ENCODE results near the gene TXNDC16.
"Not testable (repeated sequence)": the region's sequence is repeated elsewhere in the genome, so short reads cannot be mapped to it uniquely, and the experiment has no call there.

The TXNDC16 gene

DNA sequence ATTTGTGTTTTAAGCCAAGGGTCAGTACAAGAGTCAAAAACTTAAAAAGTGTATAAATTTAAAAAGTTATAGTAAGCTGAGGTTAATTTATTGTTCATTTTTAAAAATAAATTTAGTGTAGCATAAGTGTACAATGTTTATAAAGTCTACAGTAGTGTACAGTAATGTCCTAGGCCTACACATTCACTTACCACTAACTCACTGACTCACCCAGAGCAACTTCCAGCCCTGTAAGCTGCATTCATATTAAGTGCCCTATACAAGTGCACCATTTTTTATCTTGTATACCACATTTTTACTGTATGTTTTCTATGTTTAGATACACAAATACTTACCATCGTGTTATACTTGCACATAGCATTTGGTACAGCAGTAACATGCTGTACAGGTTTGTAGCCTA is 38.0 kb upstream of the TXNDC16 start:
- in situ Hi-C loops (cut with HindIII; ENCODE audit: low sequenced_read_pairs) = no loop called here
- TF ChIP-seq, protein P1, sequence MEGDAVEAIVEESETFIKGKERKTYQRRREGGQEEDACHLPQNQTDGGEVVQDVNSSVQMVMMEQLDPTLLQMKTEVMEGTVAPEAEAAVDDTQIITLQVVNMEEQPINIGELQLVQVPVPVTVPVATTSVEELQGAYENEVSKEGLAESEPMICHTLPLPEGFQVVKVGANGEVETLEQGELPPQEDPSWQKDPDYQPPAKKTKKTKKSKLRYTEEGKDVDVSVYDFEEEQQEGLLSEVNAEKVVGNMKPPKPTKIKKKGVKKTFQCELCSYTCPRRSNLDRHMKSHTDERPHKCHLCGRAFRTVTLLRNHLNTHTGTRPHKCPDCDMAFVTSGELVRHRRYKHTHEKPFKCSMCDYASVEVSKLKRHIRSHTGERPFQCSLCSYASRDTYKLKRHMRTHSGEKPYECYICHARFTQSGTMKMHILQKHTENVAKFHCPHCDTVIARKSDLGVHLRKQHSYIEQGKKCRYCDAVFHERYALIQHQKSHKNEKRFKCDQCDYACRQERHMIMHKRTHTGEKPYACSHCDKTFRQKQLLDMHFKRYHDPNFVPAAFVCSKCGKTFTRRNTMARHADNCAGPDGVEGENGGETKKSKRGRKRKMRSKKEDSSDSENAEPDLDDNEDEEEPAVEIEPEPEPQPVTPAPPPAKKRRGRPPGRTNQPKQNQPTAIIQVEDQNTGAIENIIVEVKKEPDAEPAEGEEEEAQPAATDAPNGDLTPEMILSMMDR (IDR thresholded peaks at IDR 0.05; ENCODE audit: low read depth, low read length, missing control alignments) = no peak
- no peak for DNase-seq (ENCODE audit: low read depth)
- no peak overlapping the region for H3K4me3 ChIP-seq (ENCODE audit: low read depth, low read length)

DNA sequence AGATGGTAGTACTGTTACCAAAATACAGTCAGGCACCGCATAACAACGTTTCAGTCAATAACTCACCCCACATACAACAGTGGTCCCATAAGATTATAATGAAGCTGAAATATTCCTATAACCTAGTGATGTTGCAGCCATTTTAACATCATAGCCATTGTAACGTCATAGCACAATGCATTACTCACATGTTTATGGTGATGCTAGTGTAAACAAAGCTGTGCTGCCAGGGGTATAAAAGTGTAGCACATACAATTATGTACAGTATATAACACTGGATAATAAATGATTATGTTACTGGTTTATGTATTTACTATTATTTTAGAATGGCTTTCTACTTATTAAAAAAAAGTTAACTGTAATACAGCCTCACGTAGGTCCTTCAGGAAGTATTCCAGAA is 37.3 kb upstream of the TXNDC16 start:
- in situ Hi-C loops (cut with HindIII; ENCODE audit: low sequenced_read_pairs) = no loop called here
- TF ChIP-seq, protein P1 (IDR thresholded peaks at IDR 0.05; ENCODE audit: low read depth, low read length, missing control alignments) = no peak

DNA sequence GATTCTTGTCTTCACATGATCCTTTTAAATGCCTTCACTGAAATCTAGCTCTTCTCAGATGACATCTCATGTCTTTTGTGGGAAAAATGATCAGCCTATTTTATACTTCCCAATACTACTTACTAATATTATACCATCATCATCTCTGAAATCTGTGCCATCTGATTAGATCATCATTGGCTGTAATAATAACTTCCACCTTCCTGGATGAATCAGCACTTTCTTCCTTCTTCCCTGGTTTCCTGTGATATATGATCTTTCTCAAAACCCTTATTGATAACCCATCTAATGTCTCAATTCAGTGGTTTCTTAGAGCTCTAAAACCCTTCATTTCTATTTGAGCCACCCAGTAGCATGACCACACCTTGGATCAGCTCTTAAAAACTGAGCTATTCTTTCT is 31.2 kb upstream of the TXNDC16 start:
- in situ Hi-C loops (cut with HindIII; ENCODE audit: low sequenced_read_pairs) = no loop called here
- no peak for DNase-seq (ENCODE audit: low read depth)
- no peak overlapping the region for H3K4me3 ChIP-seq (ENCODE audit: low read depth, low read length)
- TF ChIP-seq, protein P1 (IDR thresholded peaks at IDR 0.05; ENCODE audit: low read depth, low read length, missing control alignments) = no peak

More for the DNA sequence above, 37.3 kb upstream of the TXNDC16 start:
- H3K4me3 ChIP-seq (ENCODE audit: low read depth, low read length) = no peak overlapping the region
- DNase-seq (ENCODE audit: low read depth) = no peak

DNA sequence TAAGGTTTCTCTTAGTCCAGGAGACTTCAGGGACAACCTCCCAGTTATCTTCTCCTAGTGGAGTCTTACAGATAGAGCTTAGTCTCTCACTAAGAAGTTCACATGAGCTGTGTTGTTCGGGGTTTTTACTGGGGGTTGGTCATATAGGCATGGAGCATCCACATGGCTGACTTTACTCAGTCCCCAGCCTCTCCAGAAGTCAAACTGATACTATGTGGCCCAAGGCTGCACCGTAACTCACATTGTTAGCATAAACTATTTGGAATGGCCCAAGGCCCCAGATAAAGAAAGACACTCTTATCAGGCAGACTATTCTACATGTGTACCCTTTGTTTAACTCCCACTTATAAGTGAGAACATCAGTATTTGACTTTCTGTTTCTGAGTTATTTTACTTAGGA is 23.6 kb upstream of the TXNDC16 start:
- no peak for DNase-seq (ENCODE audit: low read depth)
- no peak overlapping the region for H3K4me3 ChIP-seq (ENCODE audit: low read depth, low read length)
- TF ChIP-seq, protein P1 (IDR thresholded peaks at IDR 0.05; ENCODE audit: low read depth, low read length, missing control alignments) = no peak
- in situ Hi-C loops (cut with HindIII; ENCODE audit: low sequenced_read_pairs) = no loop called here

DNA sequence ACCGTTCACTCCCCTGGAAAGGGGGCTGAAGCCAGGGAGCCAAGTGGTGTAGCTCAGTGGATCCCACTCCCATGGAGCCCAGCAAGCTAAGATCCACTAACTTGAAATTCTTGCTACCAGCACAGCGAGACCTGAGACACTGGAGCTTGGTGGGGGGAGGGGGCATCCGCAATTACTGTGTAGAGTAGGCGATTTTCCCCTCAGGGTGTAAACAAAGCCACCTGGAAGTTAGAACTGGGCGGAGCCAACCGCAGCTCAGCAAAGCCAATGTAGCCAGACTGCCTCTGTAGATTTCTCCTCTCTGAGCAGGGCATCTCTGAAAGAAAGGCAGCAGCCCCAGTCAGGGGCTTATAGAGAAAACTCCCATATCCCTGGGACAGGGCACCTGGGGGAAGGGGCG is 16.1 kb upstream of the TXNDC16 start:
- in situ Hi-C loops (cut with HindIII; ENCODE audit: low sequenced_read_pairs) = not testable (repeated sequence)

DNA sequence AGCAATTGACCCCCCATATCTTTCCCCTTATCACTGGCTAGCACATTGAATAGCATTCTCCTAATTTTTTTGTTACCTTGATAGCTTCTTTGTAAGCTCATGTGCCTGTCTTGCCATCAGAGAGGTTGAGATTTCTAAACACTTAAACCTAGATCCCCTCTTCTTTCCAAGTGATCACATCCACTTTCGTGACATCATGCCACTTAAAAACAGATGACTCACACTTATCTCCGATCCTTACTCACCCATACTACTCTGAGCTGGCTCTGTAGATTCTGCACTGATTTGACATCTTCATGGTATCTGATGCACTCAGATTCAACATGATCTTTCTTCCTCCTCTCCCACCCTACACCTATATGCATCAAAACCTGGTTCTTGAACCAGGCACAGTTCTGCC is 10.8 kb upstream of the TXNDC16 start:
- no peak for DNase-seq (ENCODE audit: low read depth)
- in situ Hi-C loops (cut with HindIII; ENCODE audit: low sequenced_read_pairs) = no loop called here
- TF ChIP-seq, protein P1 (IDR thresholded peaks at IDR 0.05; ENCODE audit: low read depth, low read length, missing control alignments) = no peak
- H3K4me3 ChIP-seq (ENCODE audit: low read depth, low read length) = no peak overlapping the region

More for the DNA sequence above, 16.1 kb upstream of the TXNDC16 start:
- DNase-seq (ENCODE audit: low read depth); H3K4me3 ChIP-seq (ENCODE audit: low read depth, low read length): not testable (repeated sequence)

DNA sequence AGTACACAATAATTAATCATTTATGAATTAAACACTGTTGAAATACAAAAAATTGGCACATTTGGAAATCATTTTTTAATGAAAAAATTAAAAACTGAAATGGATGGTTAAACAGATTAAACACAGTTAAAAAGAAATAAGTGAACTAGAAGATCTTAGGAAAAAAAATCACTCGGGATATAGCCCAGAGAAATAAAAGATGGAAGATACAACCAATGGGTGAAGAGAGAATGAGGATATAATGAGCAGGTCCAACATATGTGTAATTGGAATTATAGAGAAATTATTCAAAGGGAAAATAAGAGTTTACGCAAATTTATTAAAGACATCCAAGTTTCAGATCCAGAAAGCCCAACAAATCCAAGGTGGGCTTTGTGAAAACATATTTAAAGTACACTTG is 6.4 kb upstream of the TXNDC16 start:
- TF ChIP-seq, protein P1 (IDR thresholded peaks at IDR 0.05; ENCODE audit: low read depth, low read length, missing control alignments) = no peak
- in situ Hi-C loops (cut with HindIII; ENCODE audit: low sequenced_read_pairs) = no loop called here
- DNase-seq (ENCODE audit: low read depth) = no peak
- H3K4me3 ChIP-seq (ENCODE audit: low read depth, low read length) = no peak overlapping the region

Measured in astrocyte of the cerebellum (primary cell).